ENCODE results near the gene GOLGA6L26. TPM values are rescaled to one million over a fixed set of nuclear protein-coding genes. Genes with fewer than 3 reads are reported as not detected.

GOLGA6L26 gene
- total RNA-seq, 1 donor from 2014 or later, result not detected

Other genes starting within 250 kb of the GOLGA6L26 start
- gene GOLGA6L1, start 197.4 kb downstream of the GOLGA6L26 start, total RNA-seq, result not detected
- gene GOLGA8S, start 20.6 kb upstream of the GOLGA6L26 start, total RNA-seq, result 0.65 TPM
- not detected for gene GOLGA6L2, start 113.0 kb upstream of the GOLGA6L26 start, total RNA-seq
- gene MKRN3, start 231.5 kb upstream of the GOLGA6L26 start, total RNA-seq, result 1.1 TPM

Measured in ureter (tissue), 1 donor.